ENCODE measurements around the gene CCDC134.
"Not testable (repeated sequence)": the region's sequence is repeated elsewhere in the genome, so short reads cannot be mapped to it uniquely, and the experiment has no call there.

Gene CCDC134

DNA sequence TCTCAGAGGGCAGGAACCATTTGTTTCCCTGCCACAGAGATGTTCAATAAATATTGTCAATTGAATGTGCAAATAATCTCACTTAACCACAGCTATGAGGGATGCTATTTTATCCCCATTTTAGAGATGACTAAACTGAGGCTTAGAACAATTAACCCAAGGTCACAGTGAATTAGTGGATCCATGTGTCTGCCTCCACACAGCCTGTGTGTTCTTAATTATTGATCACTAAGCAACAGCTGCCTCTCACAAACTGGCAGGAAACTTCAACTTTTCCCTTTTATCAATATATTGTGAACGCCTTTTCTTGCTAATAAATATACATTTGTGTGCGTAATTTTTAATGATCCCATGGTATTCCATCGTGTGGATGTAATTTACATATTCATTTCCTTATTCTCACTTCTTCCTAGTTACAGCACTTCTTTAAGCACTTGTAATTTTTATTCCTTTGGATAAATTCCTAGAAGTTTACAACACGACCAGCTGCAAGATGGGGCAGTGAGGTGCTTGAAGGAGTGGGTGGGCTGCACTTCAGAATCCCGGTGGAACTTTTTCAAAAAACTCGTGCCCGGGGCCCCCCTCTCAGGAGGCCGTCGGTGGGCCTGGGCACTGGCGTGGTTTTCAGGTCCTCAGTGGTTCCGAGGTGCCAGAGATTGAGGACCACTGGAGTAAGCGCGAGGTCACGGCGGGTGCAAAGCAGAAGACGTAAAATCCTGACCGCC, 31.5 kb downstream of the CCDC134 start:
- peak overlapping the region; percentile 85 to 97 for H3K9ac ChIP-seq (ENCODE audit: low read depth in 1 of 2, low read length in 2 of 2)
- peak overlapping the region; percentile 73 to 79 for H3K4me3 ChIP-seq (ENCODE audit: low read depth in 1 of 2, low read length in 2 of 2)
- no peaks in the 10 kb centered on the region for H3K9me3 ChIP-seq (ENCODE audit: control insufficient read depth in 1 of 2, low read length in 2 of 2)
- peaks cover 0 to 14% of the 10 kb centered on the region in 2 donors for H3K36me3 ChIP-seq (ENCODE audit: control insufficient read depth in 1 of 2, insufficient read depth in 2 of 2, low read length in 2 of 2)
- no peaks in the 10 kb centered on the region for H3K27me3 ChIP-seq (ENCODE audit: control insufficient read depth in 1 of 2, insufficient read depth in 2 of 2, low read length in 2 of 2)
- peaks cover 21 to 47% of the 10 kb centered on the region in 2 donors for H3K4me1 ChIP-seq (ENCODE audit: control insufficient read depth in 1 of 2, insufficient read depth in 2 of 2, low read length in 2 of 2)
- H3K27ac ChIP-seq (ENCODE audit: low read depth, low read length) = peak overlapping the region; percentile 91

DNA sequence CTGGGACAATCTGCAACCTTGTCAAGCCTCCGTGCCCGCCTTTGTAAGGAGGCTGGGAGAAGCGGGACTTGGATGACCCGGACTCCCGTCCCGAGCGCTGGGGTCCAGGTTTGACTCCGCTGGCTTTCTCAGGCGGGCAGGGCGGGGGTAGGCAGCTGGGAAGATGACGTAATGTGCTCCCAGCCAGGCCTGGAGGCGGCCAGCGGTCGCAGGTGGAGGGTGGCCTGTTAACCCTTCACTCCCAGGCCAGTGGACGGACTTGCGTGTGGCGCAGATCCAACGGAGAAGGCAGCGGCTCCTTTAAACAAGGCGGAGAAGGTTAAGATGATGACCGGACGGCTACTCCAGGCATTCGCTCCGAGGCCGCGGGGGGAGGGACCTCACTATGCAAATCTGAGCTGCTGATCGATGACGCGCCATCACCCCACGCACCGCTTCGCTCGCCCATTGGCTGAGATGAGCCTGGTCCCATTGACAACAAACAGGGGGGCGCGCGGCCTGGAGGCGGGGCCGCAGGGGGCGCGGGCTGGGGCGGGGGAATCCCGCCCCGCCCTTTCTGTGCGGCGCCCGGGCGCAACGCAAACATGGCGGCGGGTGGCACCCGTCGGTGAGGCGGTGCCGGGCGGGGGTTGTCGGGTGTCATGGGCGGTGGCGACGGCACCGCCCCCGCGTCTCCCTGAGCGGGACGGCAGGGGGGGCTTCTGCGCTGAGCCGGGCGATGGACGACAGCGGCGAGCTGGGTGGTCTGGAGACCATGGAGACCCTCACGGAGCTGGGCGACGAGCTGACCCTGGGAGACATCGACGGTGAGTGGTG, 32.3 kb downstream of the CCDC134 start, which contains the start of gene SREBF2:
TSS of gene SREBF2 (plus strand) at position 553 of the 816 bp plus-strand sequence. CDS start at position 719, 166 bp downstream.
- Histone ChIP-seq H3K4me3 (ENCODE audit: low read depth in 1 of 2, low read length in 2 of 2) (peak within 1 kb of the TSS; percentile 73 to 86), H3K36me3 (ENCODE audit: control insufficient read depth in 1 of 2, insufficient read depth in 2 of 2, low read length in 2 of 2) (peaks cover 0 to 14% of the 10 kb centered on the region in 2 donors), H3K9me3 (ENCODE audit: control insufficient read depth in 1 of 2, low read length in 2 of 2) (no peaks in the 10 kb centered on the region), H3K9ac (ENCODE audit: low read depth in 1 of 2, low read length in 2 of 2) (peak within 1 kb of the TSS; percentile 85 to 97), H3K4me1 (ENCODE audit: control insufficient read depth in 1 of 2, insufficient read depth in 2 of 2, low read length in 2 of 2) (peaks cover 19 to 44% of the 10 kb centered on the region in 2 donors), H3K27me3 (ENCODE audit: control insufficient read depth in 1 of 2, insufficient read depth in 2 of 2, low read length in 2 of 2) (no peaks in the 10 kb centered on the region), H3K27ac (ENCODE audit: low read depth, low read length) (peak within 1 kb of the TSS; percentile 91)

DNA sequence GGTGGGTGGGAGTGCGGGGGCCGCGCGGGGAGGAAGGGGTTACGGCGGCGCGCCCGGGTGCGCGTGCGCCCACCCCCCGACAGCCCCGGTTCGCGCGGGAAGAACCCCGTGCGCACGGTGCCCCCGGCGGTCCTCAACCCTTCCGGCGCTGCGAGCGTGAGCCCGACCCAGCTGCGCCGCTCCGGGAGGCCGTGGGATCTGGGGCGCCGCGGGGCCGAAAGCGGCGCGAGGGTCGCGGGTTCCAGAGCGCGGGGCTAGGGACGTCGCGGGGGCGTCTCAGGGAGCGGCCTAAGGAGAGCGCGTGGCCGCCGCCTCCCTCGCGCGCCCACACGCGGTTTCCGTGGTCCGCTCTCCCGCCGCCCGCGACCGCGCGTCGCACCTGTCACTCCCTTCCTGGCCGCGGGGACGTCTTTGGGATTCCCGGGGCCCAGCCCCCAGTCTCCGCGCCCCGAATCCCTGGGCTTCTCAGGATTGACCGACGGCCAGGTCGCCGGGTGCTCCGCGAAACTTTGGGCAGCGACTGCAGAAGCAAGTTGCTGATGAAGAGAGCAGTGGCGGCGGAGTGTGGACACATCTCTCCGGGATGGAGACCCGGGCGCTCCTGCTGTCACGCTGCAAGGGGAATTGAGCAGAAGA, 33.0 kb downstream of the CCDC134 start:
- peaks cover 0 to 14% of the 10 kb centered on the region in 2 donors for H3K36me3 ChIP-seq (ENCODE audit: control insufficient read depth in 1 of 2, insufficient read depth in 2 of 2, low read length in 2 of 2)
- no peaks in the 10 kb centered on the region for H3K9me3 ChIP-seq (ENCODE audit: control insufficient read depth in 1 of 2, low read length in 2 of 2)
- H3K27ac ChIP-seq (ENCODE audit: low read depth, low read length) = peak overlapping the region; percentile 91
- peak overlapping the region; percentile 72 to 85 for H3K9ac ChIP-seq (ENCODE audit: low read depth in 1 of 2, low read length in 2 of 2)
- H3K4me1 ChIP-seq (ENCODE audit: control insufficient read depth in 1 of 2, insufficient read depth in 2 of 2, low read length in 2 of 2) = peaks cover 15 to 46% of the 10 kb centered on the region in 2 donors
- H3K4me3 ChIP-seq (ENCODE audit: low read depth in 1 of 2, low read length in 2 of 2) = peak overlapping the region; percentile 70 to 86
- no peaks in the 10 kb centered on the region for H3K27me3 ChIP-seq (ENCODE audit: control insufficient read depth in 1 of 2, insufficient read depth in 2 of 2, low read length in 2 of 2)

DNA sequence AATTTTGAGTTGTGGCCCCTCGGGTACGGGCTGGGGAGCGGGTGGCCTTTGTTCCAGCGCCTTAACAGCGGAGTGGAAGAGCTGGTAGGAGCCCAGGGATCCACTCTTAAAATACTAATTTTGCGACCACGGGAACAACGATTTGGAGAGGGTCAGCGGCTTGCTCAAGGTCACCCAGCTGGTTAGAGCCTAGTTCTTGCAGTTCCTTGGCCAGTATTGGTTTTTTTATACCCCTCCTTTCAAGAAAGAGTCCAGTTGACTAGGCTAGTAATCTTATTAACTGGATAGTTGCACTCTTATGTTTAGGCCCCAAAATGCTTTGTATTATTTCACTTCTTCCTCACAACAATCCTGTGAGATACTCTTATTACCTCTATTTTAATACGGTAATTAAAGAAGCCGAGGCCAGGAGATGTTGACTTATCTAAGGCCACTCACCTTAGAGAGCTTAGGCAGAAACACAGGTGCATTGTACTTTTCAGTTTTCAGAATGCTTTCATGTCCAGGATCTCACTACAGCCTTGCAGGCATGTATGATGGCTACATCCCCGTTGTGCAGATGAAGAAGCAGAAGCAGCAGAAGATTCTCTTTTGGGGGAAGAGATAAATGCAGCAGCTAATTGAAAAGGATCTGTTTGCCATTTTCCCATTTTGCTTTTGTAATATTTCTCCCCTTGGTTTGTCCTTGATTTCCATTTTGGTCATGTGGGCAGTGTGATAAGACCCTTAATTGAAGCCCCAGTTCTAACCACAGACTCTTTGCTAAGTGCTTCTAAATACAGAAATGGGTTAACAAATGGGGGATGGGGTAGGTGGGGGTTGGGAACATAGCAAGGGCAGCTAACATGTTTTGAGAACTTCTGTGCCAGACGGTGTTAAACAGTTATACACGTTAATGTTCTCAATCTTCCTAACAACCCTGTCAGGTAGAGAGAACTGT, 33.8 kb downstream of the CCDC134 start:
- Histone ChIP-seq H3K27me3 (ENCODE audit: control insufficient read depth in 1 of 2, insufficient read depth in 2 of 2, low read length in 2 of 2) (no peaks in the 10 kb centered on the region), H3K9ac (ENCODE audit: low read depth in 1 of 2, low read length in 2 of 2) (peak overlapping the region; percentile 72 to 85), H3K27ac (ENCODE audit: low read depth, low read length) (peak overlapping the region; percentile 91), H3K36me3 (ENCODE audit: control insufficient read depth in 1 of 2, insufficient read depth in 2 of 2, low read length in 2 of 2) (peaks cover 0 to 14% of the 10 kb centered on the region in 2 donors), H3K4me1 (ENCODE audit: control insufficient read depth in 1 of 2, insufficient read depth in 2 of 2, low read length in 2 of 2) (peaks cover 8 to 44% of the 10 kb centered on the region in 2 donors), H3K9me3 (ENCODE audit: control insufficient read depth in 1 of 2, low read length in 2 of 2) (no peaks in the 10 kb centered on the region), H3K4me3 (ENCODE audit: low read depth in 1 of 2, low read length in 2 of 2) (peak overlapping the region; percentile 70 to 86)

DNA sequence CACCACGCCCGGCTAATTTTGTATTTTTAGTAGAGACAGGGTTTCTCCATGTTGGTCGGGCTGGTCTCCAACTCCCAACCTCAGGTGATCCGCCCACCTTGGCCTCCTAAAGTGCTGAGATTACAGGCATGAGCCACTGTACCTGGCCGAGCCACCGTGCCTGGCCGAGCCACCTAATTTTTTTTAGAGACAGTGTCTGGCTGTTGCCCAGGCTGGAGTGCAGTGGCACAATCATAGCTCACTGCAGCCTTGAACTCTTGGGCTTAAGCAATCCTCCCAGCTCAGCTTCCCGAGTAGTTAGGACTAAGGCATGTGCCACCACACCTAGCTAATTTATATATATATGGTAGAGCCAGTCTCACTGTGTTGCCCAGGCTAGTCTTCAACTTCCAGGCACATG, 35.0 kb downstream of the CCDC134 start:
- not testable (repeated sequence) for H3K27ac ChIP-seq (ENCODE audit: low read depth, low read length); H3K9ac ChIP-seq (ENCODE audit: low read depth in 1 of 2, low read length in 2 of 2); H3K27me3 ChIP-seq (ENCODE audit: control insufficient read depth in 1 of 2, insufficient read depth in 2 of 2, low read length in 2 of 2); H3K4me3 ChIP-seq (ENCODE audit: low read depth in 1 of 2, low read length in 2 of 2); H3K9me3 ChIP-seq (ENCODE audit: control insufficient read depth in 1 of 2, low read length in 2 of 2)
- peaks cover 0 to 14% of the 10 kb centered on the region in 2 donors for H3K36me3 ChIP-seq (ENCODE audit: control insufficient read depth in 1 of 2, insufficient read depth in 2 of 2, low read length in 2 of 2)
- peaks cover 12 to 48% of the 10 kb centered on the region in 2 donors for H3K4me1 ChIP-seq (ENCODE audit: control insufficient read depth in 1 of 2, insufficient read depth in 2 of 2, low read length in 2 of 2)

DNA sequence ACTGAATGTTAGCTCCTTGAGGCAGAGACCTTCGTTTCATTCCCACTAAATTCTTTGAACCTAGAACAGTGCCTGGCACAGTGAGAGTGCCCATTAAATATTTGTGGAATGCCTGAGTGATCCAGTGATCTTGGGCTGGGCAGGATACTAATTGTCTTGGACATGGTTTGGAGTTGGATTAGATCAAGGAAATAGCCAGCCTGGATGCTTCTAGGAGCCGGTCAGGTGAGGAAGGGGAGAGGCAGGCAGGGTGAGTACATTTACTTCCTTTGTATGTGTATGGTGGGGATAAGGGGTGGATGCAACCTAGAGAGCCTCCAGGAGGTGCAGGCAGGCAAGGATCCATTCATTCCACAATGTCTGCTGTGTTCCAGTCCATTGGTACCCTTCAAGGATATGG, 36.1 kb downstream of the CCDC134 start:
- Histone ChIP-seq H3K4me1 (ENCODE audit: control insufficient read depth in 1 of 2, insufficient read depth in 2 of 2, low read length in 2 of 2) (peaks cover 23 to 54% of the 10 kb centered on the region in 2 donors), H3K9me3 (ENCODE audit: control insufficient read depth in 1 of 2, low read length in 2 of 2) (no peaks in the 10 kb centered on the region), H3K9ac (ENCODE audit: low read depth in 1 of 2, low read length in 2 of 2) (no peak overlapping the region), H3K27ac (ENCODE audit: low read depth, low read length) (no peak overlapping the region), H3K27me3 (ENCODE audit: control insufficient read depth in 1 of 2, insufficient read depth in 2 of 2, low read length in 2 of 2) (no peaks in the 10 kb centered on the region), H3K4me3 (ENCODE audit: low read depth in 1 of 2, low read length in 2 of 2) (no peak overlapping the region), H3K36me3 (ENCODE audit: control insufficient read depth in 1 of 2, insufficient read depth in 2 of 2, low read length in 2 of 2) (peaks cover 0 to 14% of the 10 kb centered on the region in 2 donors)

DNA sequence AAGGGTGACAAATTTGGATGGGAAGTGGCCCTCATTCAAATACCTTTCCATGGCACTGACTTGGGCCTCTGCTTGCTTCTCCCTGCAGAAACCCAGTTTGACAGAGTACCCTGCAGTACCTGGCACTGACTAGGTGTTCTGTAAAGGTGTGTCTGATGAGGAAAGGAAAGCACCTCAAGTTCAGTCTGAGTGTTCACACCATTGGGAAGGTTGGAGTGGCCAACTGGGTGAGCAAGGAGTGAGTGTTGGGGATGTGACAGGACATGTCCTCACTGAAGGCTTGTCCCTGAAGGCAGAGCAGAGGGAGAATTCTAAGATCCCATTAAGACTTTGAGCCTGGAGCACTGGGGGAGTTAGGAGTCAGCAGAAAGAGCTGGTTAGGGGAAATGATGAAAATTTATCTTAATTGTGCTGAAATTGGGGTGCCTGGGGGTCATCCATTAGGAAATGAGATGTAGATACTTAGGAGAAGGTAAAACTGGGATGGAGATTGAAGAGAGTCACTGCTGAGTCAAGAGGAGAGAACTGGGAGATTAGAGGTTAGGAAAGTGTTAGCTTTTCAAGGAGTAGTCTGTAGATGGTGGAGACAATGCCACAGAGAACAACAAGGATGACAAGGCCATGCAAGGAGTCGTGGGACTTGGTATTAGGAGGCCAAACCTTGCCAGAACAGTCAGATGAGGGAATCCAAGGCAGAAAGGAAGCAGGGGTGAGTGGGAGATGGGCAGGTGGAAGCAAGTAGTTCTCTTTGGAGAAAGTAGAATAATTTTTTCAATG, 38.6 kb downstream of the CCDC134 start:
- Histone ChIP-seq H3K4me1 (ENCODE audit: control insufficient read depth in 1 of 2, insufficient read depth in 2 of 2, low read length in 2 of 2) (peaks cover 25 to 55% of the 10 kb centered on the region in 2 donors), H3K36me3 (ENCODE audit: control insufficient read depth in 1 of 2, insufficient read depth in 2 of 2, low read length in 2 of 2) (peaks cover 0 to 18% of the 10 kb centered on the region in 2 donors), H3K9ac (ENCODE audit: low read depth in 1 of 2, low read length in 2 of 2) (no peak overlapping the region), H3K4me3 (ENCODE audit: low read depth in 1 of 2, low read length in 2 of 2) (no peak overlapping the region), H3K9me3 (ENCODE audit: control insufficient read depth in 1 of 2, low read length in 2 of 2) (no peaks in the 10 kb centered on the region), H3K27me3 (ENCODE audit: control insufficient read depth in 1 of 2, insufficient read depth in 2 of 2, low read length in 2 of 2) (no peaks in the 10 kb centered on the region), H3K27ac (ENCODE audit: low read depth, low read length) (no peak overlapping the region)

DNA sequence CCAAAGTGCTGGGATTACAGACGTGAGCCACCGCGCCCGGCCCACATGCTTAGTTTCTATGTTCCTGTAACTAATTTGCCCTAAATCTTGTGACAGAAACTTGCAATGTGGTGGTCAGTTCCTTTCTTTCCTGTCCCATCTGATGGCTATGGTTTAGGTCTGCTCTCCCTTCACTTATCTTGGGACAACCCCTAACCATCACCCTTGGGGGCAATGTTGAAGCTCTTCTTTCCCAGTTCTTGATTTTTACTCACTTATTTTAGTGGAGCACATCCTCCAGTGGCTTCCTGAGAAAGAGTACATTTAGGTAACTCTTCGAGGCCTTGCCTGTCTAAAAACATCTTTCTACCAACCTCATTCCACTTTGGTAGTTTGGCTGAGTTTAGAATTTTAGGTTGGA, 39.7 kb downstream of the CCDC134 start:
- H3K36me3 ChIP-seq (ENCODE audit: control insufficient read depth in 1 of 2, insufficient read depth in 2 of 2, low read length in 2 of 2) = peaks cover 0 to 18% of the 10 kb centered on the region in 2 donors
- no peaks in the 10 kb centered on the region for H3K9me3 ChIP-seq (ENCODE audit: control insufficient read depth in 1 of 2, low read length in 2 of 2)
- H3K27ac ChIP-seq (ENCODE audit: low read depth, low read length) = no peak overlapping the region
- no peak overlapping the region for H3K9ac ChIP-seq (ENCODE audit: low read depth in 1 of 2, low read length in 2 of 2)
- peaks cover 25 to 55% of the 10 kb centered on the region in 2 donors for H3K4me1 ChIP-seq (ENCODE audit: control insufficient read depth in 1 of 2, insufficient read depth in 2 of 2, low read length in 2 of 2)
- H3K4me3 ChIP-seq (ENCODE audit: low read depth in 1 of 2, low read length in 2 of 2) = no peak overlapping the region
- H3K27me3 ChIP-seq (ENCODE audit: control insufficient read depth in 1 of 2, insufficient read depth in 2 of 2, low read length in 2 of 2) = no peaks in the 10 kb centered on the region

Data from duodenal mucosa (tissue), 2 donors.